ENCODE measurements around the gene SRF. TPM values are rescaled to one million over a fixed set of nuclear protein-coding genes. Genes with fewer than 3 reads are reported as not detected.
A peak's percentile ranks its signal among the peaks of the same experiment; 100 is the strongest.
"Not testable (repeated sequence)": the region's sequence is repeated elsewhere in the genome, so short reads cannot be mapped to it uniquely, and the experiment has no call there.

Gene SRF
- total and polyA plus RNA-seq, 7 experiments from 2014 or later: 4.0 to 49.4 (median 25.7) TPM

DNA sequence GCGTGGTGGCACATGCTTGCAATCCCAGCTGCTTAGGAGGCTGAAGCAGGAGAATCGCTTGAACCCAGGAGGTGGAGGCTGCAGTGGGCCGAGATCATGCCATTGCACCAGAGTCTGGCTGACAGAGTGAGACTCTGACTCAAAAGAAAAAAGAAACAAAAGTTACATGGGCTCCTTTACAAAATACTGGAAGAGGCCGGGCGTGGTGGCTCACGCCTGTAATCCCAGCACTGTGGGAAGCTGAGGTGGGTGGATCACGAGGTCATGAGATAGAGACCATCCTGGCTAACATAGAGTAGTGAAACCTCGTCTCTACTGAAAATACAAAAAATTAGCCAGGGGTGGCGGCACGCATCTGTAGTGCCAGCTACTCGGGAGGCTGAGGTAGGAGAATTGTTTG, 31.1 kb upstream of the SRF start:
- H3K36me3 Mint-ChIP-seq; H3K9me3 ChIP-seq (ENCODE audit: control insufficient read depth in 2 of 3, low read length in 3 of 3); H3K36me3 ChIP-seq (ENCODE audit: control insufficient read depth in 2 of 3, insufficient read depth in 3 of 3, low read length in 3 of 3); DNase-seq; H3K4me3 Mint-ChIP-seq; CTCF ChIA-PET; H3K27ac ChIP-seq (ENCODE audit: low read depth, low read length); H3K4me3 ChIP-seq (ENCODE audit: low read length); ATAC-seq; intact Hi-C loops (cut with micrococcal nuclease); H3K9me3 Mint-ChIP-seq; H3K27me3 Mint-ChIP-seq; H3K27me3 ChIP-seq (ENCODE audit: control insufficient read depth in 2 of 2, insufficient read depth in 2 of 2, low read length in 2 of 2): not testable (repeated sequence)
- Mint-ChIP-seq H3K27ac (peak overlapping the region in 2 of 9 donors; percentile 9 to 28), H3K4me1 (peaks cover 5 to 21% (median 16%) of the 10 kb centered on the region in 7 donors)
- POLR2A ChIA-PET: interaction anchor here (0.7 kb wide), 1 partner anchor 15 kb away, joined by 3 read pairs; no protein-coding TSS in a partner anchor
- peaks cover 11 to 21% of the 10 kb centered on the region in 2 donors for H3K4me1 ChIP-seq (ENCODE audit: control insufficient read depth in 2 of 2, insufficient read depth in 2 of 2, low read length in 2 of 2)

DNA sequence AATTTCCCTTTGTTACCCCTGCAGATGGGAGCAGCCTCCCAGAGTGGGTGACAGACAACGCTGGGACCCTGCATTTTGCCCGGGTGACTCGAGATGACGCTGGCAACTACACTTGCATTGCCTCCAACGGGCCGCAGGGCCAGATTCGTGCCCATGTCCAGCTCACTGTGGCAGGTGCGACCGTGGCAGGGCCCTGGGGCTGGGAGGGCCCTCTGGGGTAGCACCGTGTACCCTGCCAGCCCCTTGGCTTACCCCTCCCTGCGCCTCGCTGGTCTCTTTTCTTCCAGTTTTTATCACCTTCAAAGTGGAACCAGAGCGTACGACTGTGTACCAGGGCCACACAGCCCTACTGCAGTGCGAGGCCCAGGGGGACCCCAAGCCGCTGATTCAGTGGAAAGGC, 29.4 kb upstream of the SRF start:
- Mint-ChIP-seq H3K4me1 (peaks cover 5 to 21% (median 16%) of the 10 kb centered on the region in 7 donors), H3K9me3 (no peaks in the 10 kb centered on the region), H3K4me3 (no peak overlapping the region), H3K36me3 (no peaks in the 10 kb centered on the region), H3K27ac (peak overlapping the region in 4 of 9 donors; percentile 42 to 81 (median 76)), H3K27me3 (no peaks in the 10 kb centered on the region)
- ChIA-PET CTCF (no interaction called here), POLR2A (interaction anchor here (0.6 kb wide), 1 partner anchor 136 kb away, joined by 3 read pairs; no protein-coding TSS in a partner anchor)
- Histone ChIP-seq H3K4me3 (ENCODE audit: low read length) (no peak overlapping the region), H3K4me1 (ENCODE audit: control insufficient read depth in 2 of 2, insufficient read depth in 2 of 2, low read length in 2 of 2) (peaks cover 11 to 21% of the 10 kb centered on the region in 2 donors), H3K27ac (ENCODE audit: low read depth, low read length) (no peak overlapping the region), H3K36me3 (ENCODE audit: control insufficient read depth in 2 of 3, insufficient read depth in 3 of 3, low read length in 3 of 3) (no peaks in the 10 kb centered on the region), H3K9me3 (ENCODE audit: control insufficient read depth in 2 of 3, low read length in 3 of 3) (no peaks in the 10 kb centered on the region), H3K27me3 (ENCODE audit: control insufficient read depth in 2 of 2, insufficient read depth in 2 of 2, low read length in 2 of 2) (no peaks in the 10 kb centered on the region)
- no peak for DNase-seq
- ATAC-seq: no peak
- intact Hi-C loops (cut with micrococcal nuclease): loop anchor here (2.0 kb wide), 3 partner anchors 133 to 481 kb away; no protein-coding TSS in a partner anchor

DNA sequence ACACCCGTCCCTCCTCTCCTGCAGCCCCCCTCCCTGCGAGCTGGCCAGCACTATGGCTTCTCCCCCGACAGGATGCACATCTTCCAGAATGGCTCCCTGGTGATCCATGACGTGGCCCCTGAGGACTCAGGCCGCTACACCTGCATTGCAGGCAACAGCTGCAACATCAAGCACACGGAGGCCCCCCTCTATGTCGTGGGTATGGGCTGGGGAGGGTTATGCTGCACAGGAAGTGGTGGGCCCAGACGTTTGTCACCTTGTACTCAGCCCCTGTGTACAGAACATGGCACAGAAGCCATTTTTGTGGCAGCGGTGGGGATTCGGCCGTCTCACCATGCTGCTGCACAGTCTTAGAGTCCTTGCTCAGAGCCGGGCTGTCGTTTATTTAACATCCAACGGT, 29.0 kb upstream of the SRF start:
- DNase-seq: peak in 6 of 9 donors; percentile 34 to 59 (median 48)

DNA sequence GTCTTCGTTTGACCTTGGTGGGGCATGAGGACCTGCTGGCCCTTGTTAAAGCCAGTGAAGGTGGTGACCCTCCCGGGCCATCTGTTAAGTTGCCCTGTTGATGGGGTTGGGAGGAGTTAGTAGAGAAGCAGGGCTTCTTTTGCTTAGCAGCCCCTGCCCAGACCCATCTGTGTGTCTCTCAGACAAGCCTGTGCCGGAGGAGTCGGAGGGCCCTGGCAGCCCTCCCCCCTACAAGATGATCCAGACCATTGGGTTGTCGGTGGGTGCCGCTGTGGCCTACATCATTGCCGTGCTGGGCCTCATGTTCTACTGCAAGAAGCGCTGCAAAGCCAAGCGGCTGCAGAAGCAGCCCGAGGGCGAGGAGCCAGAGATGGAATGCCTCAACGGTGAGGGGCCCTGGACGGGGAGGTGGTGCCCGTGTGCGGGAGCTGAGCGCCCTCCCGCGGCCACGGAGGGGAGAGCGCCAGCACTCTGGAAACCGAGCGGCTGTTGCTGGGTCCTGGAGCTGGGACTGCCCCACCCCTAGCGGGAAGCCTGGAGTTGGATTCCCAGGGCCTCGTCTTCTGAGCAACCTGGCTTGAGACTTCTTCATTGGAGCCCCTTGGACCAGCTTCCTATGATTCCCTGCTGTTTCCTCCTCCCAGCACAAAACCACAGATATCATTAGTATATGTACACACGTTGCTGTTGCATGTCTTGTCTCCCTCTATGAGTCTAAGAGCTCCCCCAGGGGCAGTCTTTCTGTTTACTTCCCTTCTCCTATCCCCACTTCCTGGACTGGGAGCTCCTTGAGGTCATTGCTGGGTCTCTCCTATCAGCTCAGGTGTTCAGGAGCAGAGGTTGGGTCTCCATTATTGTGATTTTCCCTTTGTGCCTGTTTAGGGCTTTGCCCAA, 27.6 kb upstream of the SRF start:
- H3K36me3 ChIP-seq (ENCODE audit: control insufficient read depth in 2 of 3, insufficient read depth in 3 of 3, low read length in 3 of 3): no peaks in the 10 kb centered on the region
- intact Hi-C loops (cut with micrococcal nuclease): loop anchor here (1.0 to 2.0 kb wide), 8 partner anchors 28 to 483 kb away; partner anchors contain the start of genes PPP2R5D (in 1 of the 2) and SRF (in 1 of the 2)
- POLR2A ChIA-PET: interaction anchor here (0.5 to 1.9 kb wide), 9 partner anchors 27 to 486 kb away, joined by 3 to 8 read pairs (median 3); partner anchors contain the start of genes CNPY3, KLC4, MRPL2 and PEX6
- CTCF ChIA-PET: interaction anchor here (0.5 to 2.6 kb wide), 34 partner anchors 9 to 863 kb away, joined by 3 to 29 read pairs (median 3); partner anchors contain the start of genes CNPY3, CUL7, PEX6 and RPL7L1
- H3K4me1 ChIP-seq (ENCODE audit: control insufficient read depth in 2 of 2, insufficient read depth in 2 of 2, low read length in 2 of 2): peaks cover 11 to 21% of the 10 kb centered on the region in 2 donors
- H3K9me3 ChIP-seq (ENCODE audit: control insufficient read depth in 2 of 3, low read length in 3 of 3): no peaks in the 10 kb centered on the region
- peak overlapping the region; percentile 0 for H3K4me3 ChIP-seq (ENCODE audit: low read length)
- DNase-seq: peak; percentile 62 to 85 (median 76)
- H3K27ac ChIP-seq (ENCODE audit: low read depth, low read length): no peak overlapping the region
- no peaks in the 10 kb centered on the region for H3K9me3 Mint-ChIP-seq
- peak; percentile 95 for ATAC-seq
- H3K36me3 Mint-ChIP-seq: no peaks in the 10 kb centered on the region
- H3K27me3 Mint-ChIP-seq: no peaks in the 10 kb centered on the region
- peaks cover 5 to 21% (median 16%) of the 10 kb centered on the region in 7 donors for H3K4me1 Mint-ChIP-seq
- H3K4me3 Mint-ChIP-seq: peak overlapping the region in 8 of 10 donors; percentile 25 to 63 (median 38)
- H3K27ac Mint-ChIP-seq: peak overlapping the region in 5 of 9 donors; percentile 30 to 86 (median 51)
- H3K27me3 ChIP-seq (ENCODE audit: control insufficient read depth in 2 of 2, insufficient read depth in 2 of 2, low read length in 2 of 2): no peaks in the 10 kb centered on the region

More for the DNA sequence above, 29.0 kb upstream of the SRF start:
- H3K36me3 ChIP-seq (ENCODE audit: control insufficient read depth in 2 of 3, insufficient read depth in 3 of 3, low read length in 3 of 3): no peaks in the 10 kb centered on the region
- H3K27ac ChIP-seq (ENCODE audit: low read depth, low read length): peak overlapping the region; percentile 13
- no peaks in the 10 kb centered on the region for H3K9me3 ChIP-seq (ENCODE audit: control insufficient read depth in 2 of 3, low read length in 3 of 3)
- H3K27ac Mint-ChIP-seq: peak overlapping the region in 7 of 9 donors; percentile 42 to 95 (median 81)
- H3K4me3 Mint-ChIP-seq: peak overlapping the region in 6 of 10 donors; percentile 9 to 65 (median 26)
- no peaks in the 10 kb centered on the region for H3K36me3 Mint-ChIP-seq
- ATAC-seq: peak; percentile 69
- H3K9me3 Mint-ChIP-seq: no peaks in the 10 kb centered on the region
- H3K4me1 ChIP-seq (ENCODE audit: control insufficient read depth in 2 of 2, insufficient read depth in 2 of 2, low read length in 2 of 2): peaks cover 11 to 21% of the 10 kb centered on the region in 2 donors
- no peaks in the 10 kb centered on the region for H3K27me3 ChIP-seq (ENCODE audit: control insufficient read depth in 2 of 2, insufficient read depth in 2 of 2, low read length in 2 of 2)
- H3K27me3 Mint-ChIP-seq: no peaks in the 10 kb centered on the region
- peaks cover 5 to 21% (median 16%) of the 10 kb centered on the region in 7 donors for H3K4me1 Mint-ChIP-seq
- intact Hi-C loops (cut with micrococcal nuclease): loop anchor here (2.0 kb wide), 3 partner anchors 133 to 481 kb away; no protein-coding TSS in a partner anchor
- ChIA-PET CTCF (interaction anchor here (0.6 to 2.6 kb wide), 6 partner anchors 14 to 522 kb away, joined by 3 to 29 read pairs (median 4); no protein-coding TSS in a partner anchor), POLR2A (interaction anchor here (0.6 kb wide), 1 partner anchor 137 kb away, joined by 3 read pairs; no protein-coding TSS in a partner anchor)
- H3K4me3 ChIP-seq (ENCODE audit: low read length): peak overlapping the region; percentile 33

DNA sequence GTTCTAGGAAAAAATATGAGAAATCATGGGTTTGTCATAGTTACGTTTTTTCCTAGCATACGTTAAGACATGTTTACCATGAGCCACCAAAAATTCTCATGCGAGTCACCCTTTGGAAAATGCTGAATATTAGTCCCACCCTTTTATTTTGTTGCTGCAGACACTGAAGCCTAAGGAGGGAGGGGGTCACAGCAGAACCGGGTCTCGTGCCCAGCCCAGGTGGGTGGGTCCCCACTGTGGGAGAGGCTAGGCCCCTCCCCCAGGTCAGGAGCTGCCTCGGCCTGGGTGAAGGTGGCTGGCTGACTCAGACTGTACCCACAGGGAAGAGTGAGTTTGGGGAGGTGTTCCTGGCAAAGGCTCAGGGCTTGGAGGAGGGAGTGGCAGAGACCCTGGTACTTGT, 26.2 kb upstream of the SRF start:
- H3K9me3 ChIP-seq (ENCODE audit: control insufficient read depth in 2 of 3, low read length in 3 of 3): no peaks in the 10 kb centered on the region
- Mint-ChIP-seq H3K4me1 (peaks cover 5 to 21% (median 16%) of the 10 kb centered on the region in 7 donors), H3K9me3 (no peaks in the 10 kb centered on the region), H3K4me3 (no peak overlapping the region), H3K27me3 (no peaks in the 10 kb centered on the region), H3K36me3 (no peaks in the 10 kb centered on the region), H3K27ac (no peak overlapping the region)
- H3K4me1 ChIP-seq (ENCODE audit: control insufficient read depth in 2 of 2, insufficient read depth in 2 of 2, low read length in 2 of 2): peaks cover 11 to 21% of the 10 kb centered on the region in 2 donors
- POLR2A ChIA-PET: interaction anchor here (0.9 to 1.4 kb wide), 3 partner anchors 85 to 555 kb away, joined by 3 to 4 read pairs (median 4); partner anchors contain the start of genes KLC4 and MRPL2
- H3K36me3 ChIP-seq (ENCODE audit: control insufficient read depth in 2 of 3, insufficient read depth in 3 of 3, low read length in 3 of 3): no peaks in the 10 kb centered on the region
- CTCF ChIA-PET: interaction anchor here (0.6 to 1.5 kb wide), 4 partner anchors 124 to 483 kb away, joined by 3 to 11 read pairs (median 5); partner anchors contain the start of gene RRP36
- intact Hi-C loops (cut with micrococcal nuclease): no loop called here
- no peak overlapping the region for H3K4me3 ChIP-seq (ENCODE audit: low read length)
- H3K27me3 ChIP-seq (ENCODE audit: control insufficient read depth in 2 of 2, insufficient read depth in 2 of 2, low read length in 2 of 2): no peaks in the 10 kb centered on the region
- no peak for DNase-seq
- no peak for ATAC-seq
- H3K27ac ChIP-seq (ENCODE audit: low read depth, low read length): no peak overlapping the region

DNA sequence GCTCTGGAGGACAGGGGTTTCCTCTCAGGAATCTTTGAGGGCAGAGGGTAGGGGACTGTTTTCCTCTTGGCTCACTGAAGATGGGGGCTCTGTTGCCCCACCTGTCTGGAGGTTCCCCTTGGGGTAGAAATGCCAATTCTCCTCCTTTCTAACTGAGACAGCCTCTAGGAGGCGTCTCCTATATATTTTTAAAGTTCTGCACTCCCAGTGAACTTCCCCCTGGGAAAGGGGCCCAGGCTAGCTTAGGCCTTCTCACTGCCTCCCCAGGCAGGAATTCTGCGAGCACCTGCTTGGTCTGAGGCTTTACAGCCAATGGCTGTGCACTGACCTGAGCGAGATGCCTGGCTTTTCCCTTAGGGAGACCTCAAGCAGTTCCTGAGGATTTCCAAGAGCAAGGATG, 24.8 kb upstream of the SRF start:
- CTCF ChIA-PET: interaction anchor here (0.5 to 1.5 kb wide), 3 partner anchors 125 to 492 kb away, joined by 3 read pairs; partner anchors contain the start of gene RRP36
- no peak overlapping the region for H3K4me3 Mint-ChIP-seq
- POLR2A ChIA-PET: interaction anchor here (1.0 kb wide), 1 partner anchor 217 kb away, joined by 3 read pairs; the partner anchor contains the start of gene CNPY3
- H3K27me3 Mint-ChIP-seq: no peaks in the 10 kb centered on the region
- H3K9me3 Mint-ChIP-seq: no peaks in the 10 kb centered on the region
- Histone ChIP-seq H3K9me3 (ENCODE audit: control insufficient read depth in 2 of 3, low read length in 3 of 3) (no peaks in the 10 kb centered on the region), H3K27me3 (ENCODE audit: control insufficient read depth in 2 of 2, insufficient read depth in 2 of 2, low read length in 2 of 2) (no peaks in the 10 kb centered on the region), H3K4me1 (ENCODE audit: control insufficient read depth in 2 of 2, insufficient read depth in 2 of 2, low read length in 2 of 2) (peaks cover 11 to 21% of the 10 kb centered on the region in 2 donors), H3K4me3 (ENCODE audit: low read length) (no peak overlapping the region), H3K36me3 (ENCODE audit: control insufficient read depth in 2 of 3, insufficient read depth in 3 of 3, low read length in 3 of 3) (no peaks in the 10 kb centered on the region), H3K27ac (ENCODE audit: low read depth, low read length) (no peak overlapping the region)
- H3K4me1 Mint-ChIP-seq: peaks cover 1 to 22% (median 16%) of the 10 kb centered on the region in 7 donors
- intact Hi-C loops (cut with micrococcal nuclease): no loop called here
- ATAC-seq: no peak
- H3K27ac Mint-ChIP-seq: no peak overlapping the region
- no peak for DNase-seq
- no peaks in the 10 kb centered on the region for H3K36me3 Mint-ChIP-seq

Data from naive thymus-derived CD4-positive, alpha-beta T cell (primary cell).